GM06990 (cell line): ENCODE data around the gene DPH7.
"Not testable (repeated sequence)": the region's sequence is repeated elsewhere in the genome, so short reads cannot be mapped to it uniquely, and the experiment has no call there.

Experiments used
- DNase-seq: peaks from one replicate; pipeline ENCODE4 v3.0.0-alpha.2; 2011; ENCODE audit not compliant: insufficient read length; ENCODE audit errors: extremely low read depth
- H3K27me3 ChIP-seq: replicated peaks from 2 replicates; pipeline ENCODE4 v1.6.0; 2011; ENCODE audit warnings: low read length; ENCODE audit not compliant: control insufficient read depth, insufficient read depth
- H3K36me3 ChIP-seq: 2 replicates; pipeline ENCODE4 v1.5.1; 2011; ENCODE audit warnings: low read length; ENCODE audit not compliant: control insufficient read depth, insufficient read depth
- H3K4me3 ChIP-seq: replicated peaks from 2 replicates; pipeline ENCODE4 v1.5.1; 2011; ENCODE audit warnings: low read depth, mild to moderate bottlenecking, control low read depth, low read length
- CTCF ChIP-seq: IDR thresholded peaks from 2 replicates; pipeline ENCODE4 v1.5.1; 2011; ENCODE audit warnings: low read length, control low read depth, mild to moderate bottlenecking, inconsistent platforms; ENCODE audit not compliant: insufficient read depth, poor library complexity, severe bottlenecking

DPH7 gene

GRCh38 chr9:137558127-137558526 is 20.6 kb downstream of the DPH7 start:
- Histone ChIP-seq H3K36me3 (peaks cover 15% of the 10 kb centered on the region), H3K4me3 (no peak overlapping the region), H3K27me3 (no peaks in the 10 kb centered on the region)
- no peak for TF ChIP-seq CTCF
- no peak for DNase-seq

- Histone ChIP-seq H3K27me3 (no peaks in the 10 kb centered on the region), H3K36me3 (peaks cover 15% of the 10 kb centered on the region), H3K4me3 (no peak overlapping the region)
- DNase-seq, result no peak
- TF ChIP-seq CTCF, result no peak
These were observed 22.5 kb downstream of the DPH7 start for GRCh38 chr9:137556069-137556838.

GRCh38 chr9:137555179-137555578 is 23.5 kb downstream of the DPH7 start:
- H3K36me3 ChIP-seq, result peaks cover 15% of the 10 kb centered on the region
- DNase-seq, result no peak
- no peak overlapping the region for H3K4me3 ChIP-seq
- TF ChIP-seq CTCF, result no peak
- H3K27me3 ChIP-seq, result no peaks in the 10 kb centered on the region

- no peak for TF ChIP-seq CTCF
- H3K36me3 ChIP-seq, result peaks cover 15% of the 10 kb centered on the region
- no peaks in the 10 kb centered on the region for H3K27me3 ChIP-seq
- H3K4me3 ChIP-seq, result no peak overlapping the region
- DNase-seq, result no peak
These were observed 24.4 kb downstream of the DPH7 start for GRCh38 chr9:137554349-137554748.

GRCh38 chr9:137553654-137554053 is 25.1 kb downstream of the DPH7 start:
- DNase-seq, H3K27me3 ChIP-seq, H3K4me3 ChIP-seq: not testable (repeated sequence)
- H3K36me3 ChIP-seq, result peaks cover 15% of the 10 kb centered on the region

- H3K36me3 ChIP-seq, result peaks cover 13% of the 10 kb centered on the region
- DNase-seq, result no peak
- H3K4me3 ChIP-seq, result peak overlapping the region; percentile 89
- H3K27me3 ChIP-seq, result no peaks in the 10 kb centered on the region
- no peak for TF ChIP-seq CTCF
These were observed 26.5 kb downstream of the DPH7 start for GRCh38 chr9:137552022-137552768.
